Hepatocyte (in vitro differentiated cells): Measurements from ENCODE around the gene LDB1. TPM values are rescaled to one million over a fixed set of nuclear protein-coding genes. Genes with fewer than 3 reads are reported as not detected.

Experiments
- DNase-seq: peaks from one replicate; pipeline ENCODE4 v3.0.0-alpha.2; 2016; ENCODE audit warnings: low spot score
- H2AFZ ChIP-seq: fragments of 200-600 bp; sonication (generic); 2 replicates; pipeline ENCODE4 v1.6.0; 2016; ENCODE audit warnings: antibody characterized with exemption, mild to moderate bottlenecking
- H3K27ac ChIP-seq: fragments of 200-600 bp; sonication (generic); 2 replicates; pipeline ENCODE4 v1.5.1; 2016; ENCODE audit warnings: mild to moderate bottlenecking
- H3K27me3 ChIP-seq: fragments of 200-600 bp; sonication (generic); 2 replicates; pipeline ENCODE4 v1.6.1; 2016
- H3K36me3 ChIP-seq: fragments of 200-600 bp; sonication (generic); replicated peaks from 2 replicates; pipeline ENCODE4 v1.5.1; 2016; ENCODE audit warnings: low read depth; ENCODE audit not compliant: insufficient read depth
- H3K4me1 ChIP-seq: fragments of 200-600 bp; sonication (generic); 2 replicates; pipeline ENCODE4 v1.5.1; 2016; ENCODE audit warnings: mild to moderate bottlenecking, moderate library complexity; ENCODE audit not compliant: insufficient read depth
- H3K4me2 ChIP-seq: fragments of 200-600 bp; sonication (generic); 2 replicates; pipeline ENCODE4 v1.6.0; 2016
- H3K4me3 ChIP-seq: fragments of 200-600 bp; sonication (generic); 2 replicates; pipeline ENCODE4 v1.5.1; 2016; ENCODE audit warnings: mild to moderate bottlenecking
- H3K79me2 ChIP-seq: fragments of 200-600 bp; sonication (generic); 2 replicates; pipeline ENCODE4 v1.6.0; 2017; ENCODE audit warnings: mild to moderate bottlenecking
- H3K9me2 ChIP-seq: fragments of 200-600 bp; sonication (generic); replicated peaks from 2 replicates; pipeline ENCODE4 v1.6.0; 2017; ENCODE audit warnings: mild to moderate bottlenecking; ENCODE audit not compliant: insufficient read depth
- H3K9me3 ChIP-seq: fragments of 200-600 bp; sonication (generic); 2 replicates; pipeline ENCODE4 v1.5.1; 2016; ENCODE audit warnings: low read depth, mild to moderate bottlenecking
- H4K20me1 ChIP-seq: fragments of 200-600 bp; sonication (generic); 2 replicates; pipeline ENCODE4 v1.6.0; 2016; ENCODE audit warnings: mild to moderate bottlenecking; ENCODE audit not compliant: insufficient read depth, poor library complexity, severe bottlenecking
- EZH2 ChIP-seq: fragments of 200-600 bp; sonication (generic); IDR thresholded peaks from 2 replicates; pipeline ENCODE4 v1.6.1; 2016; ENCODE audit warnings: antibody characterized with exemption, mild to moderate bottlenecking, borderline replicate concordance
- EZH2phosphoT487 ChIP-seq: fragments of 200-600 bp; sonication (generic); IDR thresholded peaks from one replicate; pipeline ENCODE4 v1.6.1; 2018; ENCODE audit warnings: antibody characterized with exemption, mild to moderate bottlenecking, low read depth, moderate library complexity; ENCODE audit not compliant: unreplicated experiment, severe bottlenecking
- WGBS: methylation state at CpG from one replicate; pipeline ENCODE4 v1.1.6; 2016; ENCODE audit warnings: low lambda C conversion rate; ENCODE audit errors: missing lambda C conversion rate; 5-methylcytosine and 5-hydroxymethylcytosine counted together
- polyA plus RNA-seq: library from polyadenylated mRNA; unstranded; fragments of >200 nt; fragmentation: Nextera tagmentation; extraction: Ambion mirVana; gene quantifications from 2 replicates; pipeline ENCODE4 v1.2.1, GENCODE V29; 2016
- total RNA-seq: library from RNA; depleted of rRNA; stranded (reverse); fragments of >200 nt; gene quantifications from 2 replicates; pipeline ENCODE4 v1.2.3, GENCODE V29; 2014
- TF ChIP-seq, protein P1 (sequence below): fragments of 200-600 bp; sonication (generic); IDR thresholded peaks from 2 replicates; pipeline ENCODE4 v1.5.1; 2016; ENCODE audit warnings: antibody characterized with exemption, mild to moderate bottlenecking; ENCODE audit not compliant: poor library complexity

The LDB1 gene, protein sequence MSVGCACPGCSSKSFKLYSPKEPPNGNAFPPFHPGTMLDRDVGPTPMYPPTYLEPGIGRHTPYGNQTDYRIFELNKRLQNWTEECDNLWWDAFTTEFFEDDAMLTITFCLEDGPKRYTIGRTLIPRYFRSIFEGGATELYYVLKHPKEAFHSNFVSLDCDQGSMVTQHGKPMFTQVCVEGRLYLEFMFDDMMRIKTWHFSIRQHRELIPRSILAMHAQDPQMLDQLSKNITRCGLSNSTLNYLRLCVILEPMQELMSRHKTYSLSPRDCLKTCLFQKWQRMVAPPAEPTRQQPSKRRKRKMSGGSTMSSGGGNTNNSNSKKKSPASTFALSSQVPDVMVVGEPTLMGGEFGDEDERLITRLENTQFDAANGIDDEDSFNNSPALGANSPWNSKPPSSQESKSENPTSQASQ
- 46.3 and 47.2 TPM in 2 replicates for total RNA-seq
- 28.2 and 31.2 TPM in 2 replicates for polyA plus RNA-seq

DNA sequence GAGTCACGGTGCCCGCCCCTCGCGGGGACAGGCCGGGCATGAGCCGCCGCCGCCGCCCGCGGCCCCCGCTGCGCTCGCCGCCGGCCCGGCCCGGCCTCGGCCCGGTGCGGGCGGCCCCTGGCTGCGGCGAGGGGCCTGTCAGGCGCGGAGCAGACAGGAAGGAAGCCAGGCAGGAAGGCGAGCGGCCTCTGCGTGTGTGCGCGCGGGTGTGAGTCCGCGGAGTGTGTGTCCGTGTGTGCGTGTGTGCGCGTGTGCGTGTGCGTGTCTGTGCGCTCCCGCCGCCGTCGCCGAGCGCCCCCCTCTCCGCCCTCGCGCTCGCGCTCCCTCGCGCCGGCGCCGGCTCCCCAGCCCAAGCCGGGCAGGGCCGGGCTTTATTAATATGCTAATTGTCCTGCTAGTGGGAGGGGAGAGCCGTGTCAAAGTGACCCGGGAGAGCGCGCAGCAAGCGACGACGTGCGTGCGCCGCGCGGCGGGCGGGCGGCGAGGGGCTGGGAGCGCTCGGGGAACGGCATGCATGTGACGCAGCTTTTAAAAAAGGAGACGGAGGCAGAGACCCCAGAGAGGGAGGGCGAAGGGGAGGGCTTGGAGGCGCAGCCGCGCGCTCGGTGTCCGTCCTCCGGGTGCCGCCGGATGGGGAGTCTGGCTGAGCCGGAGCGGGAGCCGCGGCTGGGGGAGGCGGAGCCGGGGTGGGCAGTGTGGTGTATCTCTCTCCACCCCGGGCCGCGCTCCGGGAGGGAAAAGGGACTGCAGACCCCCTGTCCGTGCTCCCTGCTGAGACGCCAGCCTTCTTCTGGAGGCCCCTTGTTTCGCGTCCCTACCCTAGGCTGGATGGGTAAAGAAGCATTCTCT, at the start of gene LDB1:
LDB1 (minus strand) TSS at position 227 of the 849 bp plus-strand sequence. CDS start 258 bp downstream, outside the sequence.
- no peaks in the 10 kb centered on the region for H4K20me1 ChIP-seq
- no peaks in the 10 kb centered on the region for H3K9me2 ChIP-seq
- H3K4me3 ChIP-seq: peak within 1 kb of the TSS; percentile 98
- H3K36me3 ChIP-seq: no peaks in the 10 kb centered on the region
- under 1% methylated on average over 61 of the region's 104 CpGs for WGBS
- H3K9me3 ChIP-seq: no peaks in the 10 kb centered on the region
- DNase-seq: peak; percentile 89
- peak within 1 kb of the TSS; percentile 78 for H3K4me2 ChIP-seq
- H2AFZ ChIP-seq: peak within 1 kb of the TSS; percentile 21
- H3K27me3 ChIP-seq: no peaks in the 10 kb centered on the region
- H3K79me2 ChIP-seq: peaks cover 43% of the 10 kb centered on the region
- H3K27ac ChIP-seq: peak within 1 kb of the TSS; percentile 95
- peaks cover 38% of the 10 kb centered on the region for H3K4me1 ChIP-seq
- TF ChIP-seq, protein P1, sequence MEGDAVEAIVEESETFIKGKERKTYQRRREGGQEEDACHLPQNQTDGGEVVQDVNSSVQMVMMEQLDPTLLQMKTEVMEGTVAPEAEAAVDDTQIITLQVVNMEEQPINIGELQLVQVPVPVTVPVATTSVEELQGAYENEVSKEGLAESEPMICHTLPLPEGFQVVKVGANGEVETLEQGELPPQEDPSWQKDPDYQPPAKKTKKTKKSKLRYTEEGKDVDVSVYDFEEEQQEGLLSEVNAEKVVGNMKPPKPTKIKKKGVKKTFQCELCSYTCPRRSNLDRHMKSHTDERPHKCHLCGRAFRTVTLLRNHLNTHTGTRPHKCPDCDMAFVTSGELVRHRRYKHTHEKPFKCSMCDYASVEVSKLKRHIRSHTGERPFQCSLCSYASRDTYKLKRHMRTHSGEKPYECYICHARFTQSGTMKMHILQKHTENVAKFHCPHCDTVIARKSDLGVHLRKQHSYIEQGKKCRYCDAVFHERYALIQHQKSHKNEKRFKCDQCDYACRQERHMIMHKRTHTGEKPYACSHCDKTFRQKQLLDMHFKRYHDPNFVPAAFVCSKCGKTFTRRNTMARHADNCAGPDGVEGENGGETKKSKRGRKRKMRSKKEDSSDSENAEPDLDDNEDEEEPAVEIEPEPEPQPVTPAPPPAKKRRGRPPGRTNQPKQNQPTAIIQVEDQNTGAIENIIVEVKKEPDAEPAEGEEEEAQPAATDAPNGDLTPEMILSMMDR: peak; percentile 8
- TF ChIP-seq EZH2phosphoT487: no peak

DNA sequence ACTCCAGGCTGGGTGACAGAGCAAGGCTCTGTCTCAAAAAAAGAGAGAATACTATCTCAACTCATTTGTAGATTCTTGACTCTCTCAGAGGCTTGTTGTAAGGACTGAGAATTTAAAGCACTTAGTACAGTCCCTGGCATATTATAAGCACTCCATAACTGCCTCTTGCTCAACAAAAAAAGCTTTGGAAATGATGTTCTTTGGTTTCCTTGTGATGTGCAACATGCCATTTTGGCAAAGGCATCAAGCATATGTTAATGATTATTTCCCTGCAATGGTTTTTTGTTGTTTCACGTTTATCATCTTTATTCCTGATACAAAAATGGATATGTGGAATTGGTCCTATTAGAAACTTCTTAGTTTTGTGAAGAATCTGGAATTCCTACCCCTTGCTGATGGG, 47.7 kb upstream of the LDB1 start:
- 56% methylated on average over 1 of the region's 1 CpG for WGBS
- no peaks in the 10 kb centered on the region for H3K36me3 ChIP-seq
- no peak overlapping the region for H3K27ac ChIP-seq
- no peaks in the 10 kb centered on the region for H3K4me1 ChIP-seq
- H3K27me3 ChIP-seq: no peaks in the 10 kb centered on the region
- DNase-seq: no peak
- H3K9me2 ChIP-seq: no peaks in the 10 kb centered on the region
- H3K4me2 ChIP-seq: no peak overlapping the region
- no peaks in the 10 kb centered on the region for H3K79me2 ChIP-seq
- no peak overlapping the region for H3K4me3 ChIP-seq
- TF ChIP-seq EZH2phosphoT487: no peak
- no peak for TF ChIP-seq EZH2
- TF ChIP-seq, protein P1: no peak
- no peak overlapping the region for H2AFZ ChIP-seq
- no peaks in the 10 kb centered on the region for H3K9me3 ChIP-seq
- H4K20me1 ChIP-seq: no peaks in the 10 kb centered on the region

DNA sequence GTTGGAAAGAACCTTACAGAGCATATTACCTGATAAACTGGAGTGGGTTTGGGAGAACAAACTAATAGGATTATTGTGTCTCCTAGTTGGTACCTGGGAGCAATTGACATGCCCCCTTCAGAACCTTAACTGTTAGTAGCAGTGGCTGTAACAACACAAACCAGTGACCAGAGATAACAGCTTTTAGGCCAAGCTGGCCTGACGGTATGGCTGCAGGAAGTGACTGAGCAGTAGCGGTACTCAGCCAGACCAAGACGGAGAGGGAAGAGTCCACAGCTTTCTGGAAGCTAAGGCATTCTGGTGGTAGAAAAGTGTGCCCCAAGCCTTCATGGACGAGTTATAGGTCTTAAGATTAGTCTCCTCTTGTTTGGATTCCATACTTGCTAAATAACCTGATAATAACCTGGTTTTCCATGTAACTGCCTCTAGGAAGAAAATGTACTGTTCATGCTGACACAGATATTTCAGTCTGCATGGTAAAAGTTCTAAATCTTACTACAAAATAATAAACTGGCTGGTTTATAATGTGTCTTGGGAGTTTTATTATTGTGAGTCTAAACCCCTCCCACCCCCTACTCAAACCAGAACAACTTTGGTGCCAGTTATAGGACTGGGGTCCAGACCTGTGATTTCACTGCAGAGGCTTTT, 43.3 kb upstream of the LDB1 start:
- 77% methylated on average over 4 of the region's 4 CpGs for WGBS
- Histone ChIP-seq H3K79me2 (no peaks in the 10 kb centered on the region), H3K9me3 (no peaks in the 10 kb centered on the region), H3K36me3 (no peaks in the 10 kb centered on the region), H2AFZ (no peak overlapping the region), H3K4me3 (no peak overlapping the region), H3K9me2 (no peaks in the 10 kb centered on the region), H4K20me1 (peaks cover 2% of the 10 kb centered on the region), H3K4me2 (no peak overlapping the region), H3K4me1 (no peaks in the 10 kb centered on the region), H3K27me3 (no peaks in the 10 kb centered on the region), H3K27ac (no peak overlapping the region)
- TF ChIP-seq EZH2phosphoT487: no peak
- TF ChIP-seq EZH2: no peak
- TF ChIP-seq, protein P1: no peak
- DNase-seq: no peak
